Hepatocyte (in vitro differentiated cells): ENCODE measurements around the gene ACSM3. TPM values are rescaled to one million over a fixed set of nuclear protein-coding genes. Genes with fewer than 3 reads are reported as not detected.

ENCODE experiments used
- DNase-seq: peaks from one replicate; pipeline ENCODE4 v3.0.0-alpha.2; 2016; ENCODE audit warnings: low spot score
- H2AFZ ChIP-seq: fragments of 200-600 bp; sonication (generic); 2 replicates; pipeline ENCODE4 v1.6.0; 2016; ENCODE audit warnings: antibody characterized with exemption, mild to moderate bottlenecking
- H3K27ac ChIP-seq: fragments of 200-600 bp; sonication (generic); 2 replicates; pipeline ENCODE4 v1.5.1; 2016; ENCODE audit warnings: mild to moderate bottlenecking
- H3K27me3 ChIP-seq: fragments of 200-600 bp; sonication (generic); 2 replicates; pipeline ENCODE4 v1.6.1; 2016
- H3K36me3 ChIP-seq: fragments of 200-600 bp; sonication (generic); replicated peaks from 2 replicates; pipeline ENCODE4 v1.5.1; 2016; ENCODE audit warnings: low read depth; ENCODE audit not compliant: insufficient read depth
- H3K4me1 ChIP-seq: fragments of 200-600 bp; sonication (generic); 2 replicates; pipeline ENCODE4 v1.5.1; 2016; ENCODE audit warnings: mild to moderate bottlenecking, moderate library complexity; ENCODE audit not compliant: insufficient read depth
- H3K4me2 ChIP-seq: fragments of 200-600 bp; sonication (generic); 2 replicates; pipeline ENCODE4 v1.6.0; 2016
- H3K4me3 ChIP-seq: fragments of 200-600 bp; sonication (generic); 2 replicates; pipeline ENCODE4 v1.5.1; 2016; ENCODE audit warnings: mild to moderate bottlenecking
- H3K79me2 ChIP-seq: fragments of 200-600 bp; sonication (generic); 2 replicates; pipeline ENCODE4 v1.6.0; 2017; ENCODE audit warnings: mild to moderate bottlenecking
- H3K9me2 ChIP-seq: fragments of 200-600 bp; sonication (generic); replicated peaks from 2 replicates; pipeline ENCODE4 v1.6.0; 2017; ENCODE audit warnings: mild to moderate bottlenecking; ENCODE audit not compliant: insufficient read depth
- H3K9me3 ChIP-seq: fragments of 200-600 bp; sonication (generic); 2 replicates; pipeline ENCODE4 v1.5.1; 2016; ENCODE audit warnings: low read depth, mild to moderate bottlenecking
- H4K20me1 ChIP-seq: fragments of 200-600 bp; sonication (generic); 2 replicates; pipeline ENCODE4 v1.6.0; 2016; ENCODE audit warnings: mild to moderate bottlenecking; ENCODE audit not compliant: insufficient read depth, poor library complexity, severe bottlenecking
- EZH2 ChIP-seq: fragments of 200-600 bp; sonication (generic); IDR thresholded peaks from 2 replicates; pipeline ENCODE4 v1.6.1; 2016; ENCODE audit warnings: antibody characterized with exemption, mild to moderate bottlenecking, borderline replicate concordance
- EZH2phosphoT487 ChIP-seq: fragments of 200-600 bp; sonication (generic); IDR thresholded peaks from one replicate; pipeline ENCODE4 v1.6.1; 2018; ENCODE audit warnings: antibody characterized with exemption, mild to moderate bottlenecking, low read depth, moderate library complexity; ENCODE audit not compliant: unreplicated experiment, severe bottlenecking
- WGBS: methylation state at CpG from one replicate; pipeline ENCODE4 v1.1.6; 2016; ENCODE audit warnings: low lambda C conversion rate; ENCODE audit errors: missing lambda C conversion rate; 5-methylcytosine and 5-hydroxymethylcytosine counted together
- polyA plus RNA-seq: library from polyadenylated mRNA; unstranded; fragments of >200 nt; fragmentation: Nextera tagmentation; extraction: Ambion mirVana; gene quantifications from 2 replicates; pipeline ENCODE4 v1.2.1, GENCODE V29; 2016
- total RNA-seq: library from RNA; depleted of rRNA; stranded (reverse); fragments of >200 nt; gene quantifications from 2 replicates; pipeline ENCODE4 v1.2.3, GENCODE V29; 2014
- TF ChIP-seq, protein P1 (sequence below): fragments of 200-600 bp; sonication (generic); IDR thresholded peaks from 2 replicates; pipeline ENCODE4 v1.5.1; 2016; ENCODE audit warnings: antibody characterized with exemption, mild to moderate bottlenecking; ENCODE audit not compliant: poor library complexity

Gene ACSM3
- total and polyA plus RNA-seq, 2 experiments from 2014 or later, result 14.5 to 26.5 TPM

DNA sequence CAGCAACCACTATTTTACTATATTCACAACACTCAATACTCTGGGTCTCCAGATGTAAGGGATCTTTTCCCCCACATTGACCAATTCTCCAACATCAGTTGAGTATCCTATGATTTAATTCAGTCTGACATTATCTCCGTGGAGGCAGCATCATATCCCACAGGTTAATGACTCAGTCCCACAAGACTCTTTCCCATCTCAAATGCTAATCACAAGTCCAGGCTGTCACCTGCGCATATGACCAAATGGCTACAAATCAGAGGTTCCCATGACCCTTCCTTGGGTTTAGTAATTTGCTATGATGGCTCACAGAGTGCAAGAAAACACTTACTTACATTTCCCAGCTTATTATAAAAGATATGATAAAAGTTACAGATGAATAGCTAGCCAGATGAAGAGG, 18.7 kb downstream of the ACSM3 start:
- no peak for DNase-seq
- Histone ChIP-seq H3K4me3 (no peak overlapping the region), H3K79me2 (no peaks in the 10 kb centered on the region), H3K4me2 (no peak overlapping the region), H3K27ac (no peak overlapping the region), H3K27me3 (no peaks in the 10 kb centered on the region), H3K9me2 (no peaks in the 10 kb centered on the region), H3K36me3 (no peaks in the 10 kb centered on the region), H3K9me3 (no peaks in the 10 kb centered on the region), H2AFZ (no peak overlapping the region), H3K4me1 (no peaks in the 10 kb centered on the region), H4K20me1 (no peaks in the 10 kb centered on the region)
- 97% methylated on average over 2 of the region's 2 CpGs for WGBS
- TF ChIP-seq EZH2, result no peak
- TF ChIP-seq EZH2phosphoT487, result no peak

DNA sequence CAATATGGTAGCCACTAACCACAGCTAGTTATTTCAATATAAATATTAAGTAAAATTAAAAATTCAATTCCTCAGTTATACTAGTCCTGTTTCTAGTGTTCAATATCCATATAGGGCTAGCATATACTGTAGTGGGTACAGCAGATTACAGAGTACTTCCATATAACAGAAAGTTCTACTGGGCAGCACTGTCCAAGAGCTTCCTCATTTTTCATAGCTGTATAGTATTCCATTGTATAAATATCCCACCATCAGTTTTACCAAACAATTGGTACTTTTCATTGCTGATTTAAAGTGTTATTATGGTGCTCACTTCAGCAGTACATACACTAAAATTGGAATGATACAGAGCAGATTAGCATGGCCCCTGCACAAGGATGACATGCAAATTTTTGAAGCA, 20.4 kb downstream of the ACSM3 start:
- Histone ChIP-seq H3K9me2 (no peaks in the 10 kb centered on the region), H3K27me3 (no peaks in the 10 kb centered on the region), H3K27ac (no peak overlapping the region), H3K36me3 (no peaks in the 10 kb centered on the region), H3K4me2 (no peak overlapping the region), H3K4me3 (no peak overlapping the region), H3K4me1 (no peaks in the 10 kb centered on the region), H3K79me2 (no peaks in the 10 kb centered on the region), H2AFZ (no peak overlapping the region), H3K9me3 (no peaks in the 10 kb centered on the region), H4K20me1 (no peaks in the 10 kb centered on the region)
- no peak for DNase-seq
- no peak for TF ChIP-seq EZH2phosphoT487
- TF ChIP-seq, protein P1, sequence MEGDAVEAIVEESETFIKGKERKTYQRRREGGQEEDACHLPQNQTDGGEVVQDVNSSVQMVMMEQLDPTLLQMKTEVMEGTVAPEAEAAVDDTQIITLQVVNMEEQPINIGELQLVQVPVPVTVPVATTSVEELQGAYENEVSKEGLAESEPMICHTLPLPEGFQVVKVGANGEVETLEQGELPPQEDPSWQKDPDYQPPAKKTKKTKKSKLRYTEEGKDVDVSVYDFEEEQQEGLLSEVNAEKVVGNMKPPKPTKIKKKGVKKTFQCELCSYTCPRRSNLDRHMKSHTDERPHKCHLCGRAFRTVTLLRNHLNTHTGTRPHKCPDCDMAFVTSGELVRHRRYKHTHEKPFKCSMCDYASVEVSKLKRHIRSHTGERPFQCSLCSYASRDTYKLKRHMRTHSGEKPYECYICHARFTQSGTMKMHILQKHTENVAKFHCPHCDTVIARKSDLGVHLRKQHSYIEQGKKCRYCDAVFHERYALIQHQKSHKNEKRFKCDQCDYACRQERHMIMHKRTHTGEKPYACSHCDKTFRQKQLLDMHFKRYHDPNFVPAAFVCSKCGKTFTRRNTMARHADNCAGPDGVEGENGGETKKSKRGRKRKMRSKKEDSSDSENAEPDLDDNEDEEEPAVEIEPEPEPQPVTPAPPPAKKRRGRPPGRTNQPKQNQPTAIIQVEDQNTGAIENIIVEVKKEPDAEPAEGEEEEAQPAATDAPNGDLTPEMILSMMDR, result no peak
- TF ChIP-seq EZH2, result no peak

DNA sequence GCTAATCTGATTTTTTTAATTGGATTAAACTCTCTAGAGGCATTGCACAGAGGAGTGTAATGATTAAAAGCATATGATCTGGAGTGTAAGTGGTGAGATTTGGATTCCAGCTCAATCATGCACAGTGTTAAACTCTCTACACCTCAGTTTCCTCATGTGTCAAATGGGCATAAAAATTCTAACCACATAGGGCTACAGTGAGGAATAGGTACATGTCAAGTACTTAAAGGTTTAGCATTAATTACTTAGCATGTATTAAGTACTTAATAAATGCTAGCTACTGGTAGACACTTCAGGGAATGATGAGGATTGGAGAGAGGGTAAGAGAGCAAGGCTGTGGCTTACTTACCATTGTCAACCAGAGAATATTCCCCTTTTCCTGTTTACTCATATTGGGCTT, 25.3 kb downstream of the ACSM3 start:
- DNase-seq, result no peak
- Histone ChIP-seq H3K36me3 (no peaks in the 10 kb centered on the region), H3K4me3 (no peak overlapping the region), H2AFZ (no peak overlapping the region), H3K27ac (no peak overlapping the region), H3K27me3 (no peaks in the 10 kb centered on the region), H3K9me2 (no peaks in the 10 kb centered on the region), H3K4me1 (no peaks in the 10 kb centered on the region), H3K9me3 (no peaks in the 10 kb centered on the region), H4K20me1 (no peaks in the 10 kb centered on the region), H3K79me2 (no peaks in the 10 kb centered on the region), H3K4me2 (no peak overlapping the region)
- TF ChIP-seq EZH2, result no peak
- no peak for TF ChIP-seq EZH2phosphoT487
- TF ChIP-seq, protein P1, result no peak

DNA sequence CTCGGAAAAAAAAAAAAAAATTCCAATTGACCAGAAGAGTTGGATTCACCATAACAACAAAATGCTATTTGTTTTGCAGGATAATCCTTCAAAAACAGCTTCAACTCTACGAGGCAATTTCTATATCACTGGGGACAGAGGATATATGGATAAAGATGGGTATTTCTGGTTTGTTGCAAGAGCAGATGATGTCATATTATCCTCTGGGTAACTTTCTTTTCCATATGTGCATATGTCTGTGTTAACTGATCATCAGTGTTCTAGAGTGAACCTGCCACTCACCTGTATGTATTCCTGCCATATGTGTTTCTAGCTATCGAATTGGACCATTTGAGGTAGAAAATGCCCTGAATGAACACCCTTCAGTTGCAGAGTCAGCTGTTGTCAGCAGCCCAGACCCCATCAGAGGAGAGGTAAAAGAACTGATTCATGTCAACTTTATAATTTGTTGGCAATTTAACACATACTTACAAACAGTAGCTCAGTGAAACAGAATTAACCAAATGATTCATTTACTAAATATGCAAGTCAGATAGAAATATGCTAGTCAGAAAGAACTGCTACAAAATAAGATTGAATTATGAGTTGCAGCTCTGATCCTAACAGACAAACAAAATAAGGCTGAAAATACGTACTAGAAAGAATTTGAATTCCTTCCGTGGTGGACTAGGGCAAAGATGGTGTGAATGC, 28.3 kb downstream of the ACSM3 start:
- TF ChIP-seq EZH2, result no peak
- TF ChIP-seq, protein P1, result no peak
- no peak for TF ChIP-seq EZH2phosphoT487
- Histone ChIP-seq H3K27me3 (no peaks in the 10 kb centered on the region), H3K36me3 (no peaks in the 10 kb centered on the region), H2AFZ (no peak overlapping the region), H3K9me2 (no peaks in the 10 kb centered on the region), H3K27ac (no peak overlapping the region), H3K9me3 (no peaks in the 10 kb centered on the region), H3K4me1 (no peaks in the 10 kb centered on the region), H3K4me3 (no peak overlapping the region), H3K4me2 (no peak overlapping the region), H4K20me1 (no peaks in the 10 kb centered on the region), H3K79me2 (no peaks in the 10 kb centered on the region)
- WGBS, result 86% methylated on average over 5 of the region's 5 CpGs
- DNase-seq, result no peak
